Right atrium auricular region (tissue), 2 donors: ENCODE results near the gene DUS4L. TPM values are rescaled to one million over a fixed set of nuclear protein-coding genes. Genes with fewer than 3 reads are reported as not detected.

Source experiments
- DNase-seq: peaks from one replicate; pipeline ENCODE4 v3.0.0-alpha.2; 2019; ENCODE audit warnings: low spot score
- H3K27ac ChIP-seq, 2 donors: fragments of 200-600 bp; sonication (generic); 1 replicate in 1 of 2; 2 replicates in 1 of 2; pipeline ENCODE4 v1.5.1; 2016 to 2019
- H3K27me3 ChIP-seq, 2 donors: fragments of 200-600 bp; sonication (generic); one replicate each; pipeline versions ENCODE4 v1.5.1 to v1.6.0; 2017 to 2019
- H3K36me3 ChIP-seq: fragments of 200-600 bp; sonication (generic); one replicate; pipeline ENCODE4 v1.5.1; 2016
- H3K4me1 ChIP-seq, 2 donors: fragments of 200-600 bp; sonication (generic); one replicate each; pipeline versions ENCODE4 v1.5.1 to v1.6.0; 2017 to 2019
- H3K4me3 ChIP-seq, 2 donors: fragments of 200-600 bp; sonication (generic); 1 replicate in 1 of 2; 2 replicates in 1 of 2; pipeline ENCODE4 v1.5.1; 2017 to 2019; ENCODE audit warnings: mild to moderate bottlenecking in 1 of 2, moderate library complexity in 1 of 2
- H3K9me3 ChIP-seq, 2 donors: fragments of 200-600 bp; sonication (generic); one replicate each; pipeline ENCODE4 v1.5.1; 2019
- total RNA-seq, 2 donors: library from RNA; depleted of rRNA; stranded (reverse); fragments of >200 nt; gene quantifications; one replicate each; pipeline ENCODE4 v1.1.0, GENCODE V29; 2016
- TF ChIP-seq, protein P1 (sequence below), 2 donors: fragments of 200-600 bp; sonication (generic); IDR thresholded peaks; one replicate each; pipeline ENCODE4 v1.5.1; 2019; ENCODE audit warnings: antibody characterized with exemption in 2 of 2

DUS4L gene
- total RNA-seq, 2 donors from 2014 or later = 5.0 to 7.2 TPM

DNA sequence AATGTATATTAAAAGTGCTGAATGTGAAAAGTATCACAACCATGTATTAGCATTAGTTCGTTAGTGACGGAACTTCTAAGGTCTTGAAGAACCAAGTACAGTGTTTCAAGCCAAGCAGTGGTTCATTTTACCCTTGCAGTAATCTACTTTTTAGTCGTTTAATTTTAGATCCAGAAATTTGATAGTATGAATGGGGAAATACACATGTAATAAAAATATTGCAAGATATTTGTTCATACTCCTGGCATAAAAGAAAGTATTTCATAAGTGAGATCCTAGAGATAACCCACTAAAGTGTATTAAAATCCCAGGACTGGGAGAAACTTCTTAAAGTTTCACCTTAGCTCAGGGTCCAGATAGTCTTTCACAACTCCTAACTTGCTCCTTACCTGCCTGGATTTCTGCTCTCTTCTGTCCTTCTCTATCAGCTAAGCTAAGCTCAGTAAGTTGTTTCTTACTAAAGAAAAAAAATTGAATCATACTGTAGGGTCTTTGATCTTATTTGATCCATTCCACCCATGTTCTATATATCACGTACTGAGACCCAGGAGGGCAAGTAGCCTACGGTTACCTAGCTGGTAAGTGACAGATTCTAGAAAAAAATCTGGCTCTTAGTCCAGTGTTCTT lies 17.7 kb downstream of the DUS4L start:
- H3K9me3 ChIP-seq = no peaks in the 10 kb centered on the region
- no peaks in the 10 kb centered on the region for H3K27me3 ChIP-seq
- peak overlapping the region; percentile 80 to 92 for H3K4me3 ChIP-seq
- peaks cover 0 to 21% of the 10 kb centered on the region in 2 donors for H3K4me1 ChIP-seq
- TF ChIP-seq, protein P1, sequence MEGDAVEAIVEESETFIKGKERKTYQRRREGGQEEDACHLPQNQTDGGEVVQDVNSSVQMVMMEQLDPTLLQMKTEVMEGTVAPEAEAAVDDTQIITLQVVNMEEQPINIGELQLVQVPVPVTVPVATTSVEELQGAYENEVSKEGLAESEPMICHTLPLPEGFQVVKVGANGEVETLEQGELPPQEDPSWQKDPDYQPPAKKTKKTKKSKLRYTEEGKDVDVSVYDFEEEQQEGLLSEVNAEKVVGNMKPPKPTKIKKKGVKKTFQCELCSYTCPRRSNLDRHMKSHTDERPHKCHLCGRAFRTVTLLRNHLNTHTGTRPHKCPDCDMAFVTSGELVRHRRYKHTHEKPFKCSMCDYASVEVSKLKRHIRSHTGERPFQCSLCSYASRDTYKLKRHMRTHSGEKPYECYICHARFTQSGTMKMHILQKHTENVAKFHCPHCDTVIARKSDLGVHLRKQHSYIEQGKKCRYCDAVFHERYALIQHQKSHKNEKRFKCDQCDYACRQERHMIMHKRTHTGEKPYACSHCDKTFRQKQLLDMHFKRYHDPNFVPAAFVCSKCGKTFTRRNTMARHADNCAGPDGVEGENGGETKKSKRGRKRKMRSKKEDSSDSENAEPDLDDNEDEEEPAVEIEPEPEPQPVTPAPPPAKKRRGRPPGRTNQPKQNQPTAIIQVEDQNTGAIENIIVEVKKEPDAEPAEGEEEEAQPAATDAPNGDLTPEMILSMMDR (IDR thresholded peaks at IDR 0.05) = no peak
- peak overlapping the region; percentile 97 to 98 for H3K27ac ChIP-seq
- DNase-seq = no peak
- H3K36me3 ChIP-seq = peaks cover 9% of the 10 kb centered on the region

DNA sequence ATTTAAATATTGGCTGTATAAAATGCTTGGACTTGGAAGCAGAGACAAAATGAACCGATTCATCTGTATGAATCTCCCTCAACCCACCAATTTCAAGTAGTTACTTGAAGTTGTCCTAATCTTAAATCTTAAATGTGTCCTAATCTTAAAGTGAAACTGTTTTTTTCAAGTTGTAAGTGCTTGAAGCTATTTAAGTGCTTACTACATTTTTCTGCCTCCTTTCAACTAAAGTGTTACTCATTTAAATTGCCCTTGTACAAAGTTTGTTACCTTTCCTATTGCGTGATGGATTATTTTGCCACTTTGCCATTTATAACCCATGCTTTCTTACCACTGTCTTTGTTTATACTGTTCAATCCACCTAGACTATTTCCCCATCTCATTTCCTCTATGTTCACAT lies 19.1 kb downstream of the DUS4L start:
- Histone ChIP-seq H3K4me1 (peaks cover 0 to 21% of the 10 kb centered on the region in 2 donors), H3K36me3 (peaks cover 9% of the 10 kb centered on the region), H3K27me3 (no peaks in the 10 kb centered on the region), H3K4me3 (no peak overlapping the region), H3K9me3 (no peaks in the 10 kb centered on the region), H3K27ac (no peak overlapping the region)
- TF ChIP-seq, protein P1 (IDR thresholded peaks at IDR 0.05) = no peak
- DNase-seq = no peak

DNA sequence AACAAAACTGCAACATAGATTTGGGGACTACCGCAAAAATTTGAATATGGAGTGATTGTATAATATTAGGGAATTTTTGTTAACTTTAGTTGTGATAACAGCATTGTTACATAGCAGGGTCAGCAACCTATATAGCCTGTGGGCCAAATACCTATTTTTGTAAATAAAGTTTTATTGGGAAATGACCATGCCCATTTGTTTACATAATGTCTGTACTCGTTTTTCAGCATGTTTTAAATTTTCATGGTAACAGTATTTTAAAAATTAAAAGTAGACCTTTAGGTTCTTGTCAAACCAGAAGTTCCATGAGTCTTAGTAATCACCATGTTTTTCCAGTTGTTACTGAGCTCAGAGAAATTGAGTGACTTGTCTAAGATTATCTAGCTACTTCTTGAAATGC lies 20.9 kb downstream of the DUS4L start:
- TF ChIP-seq, protein P1 (IDR thresholded peaks at IDR 0.05) = no peak
- H3K9me3 ChIP-seq = no peaks in the 10 kb centered on the region
- no peak overlapping the region for H3K4me3 ChIP-seq
- no peak for DNase-seq
- H3K4me1 ChIP-seq = peaks cover 0 to 14% of the 10 kb centered on the region in 2 donors
- H3K27me3 ChIP-seq = no peaks in the 10 kb centered on the region
- H3K36me3 ChIP-seq = peaks cover 9% of the 10 kb centered on the region
- H3K27ac ChIP-seq = no peak overlapping the region

DNA sequence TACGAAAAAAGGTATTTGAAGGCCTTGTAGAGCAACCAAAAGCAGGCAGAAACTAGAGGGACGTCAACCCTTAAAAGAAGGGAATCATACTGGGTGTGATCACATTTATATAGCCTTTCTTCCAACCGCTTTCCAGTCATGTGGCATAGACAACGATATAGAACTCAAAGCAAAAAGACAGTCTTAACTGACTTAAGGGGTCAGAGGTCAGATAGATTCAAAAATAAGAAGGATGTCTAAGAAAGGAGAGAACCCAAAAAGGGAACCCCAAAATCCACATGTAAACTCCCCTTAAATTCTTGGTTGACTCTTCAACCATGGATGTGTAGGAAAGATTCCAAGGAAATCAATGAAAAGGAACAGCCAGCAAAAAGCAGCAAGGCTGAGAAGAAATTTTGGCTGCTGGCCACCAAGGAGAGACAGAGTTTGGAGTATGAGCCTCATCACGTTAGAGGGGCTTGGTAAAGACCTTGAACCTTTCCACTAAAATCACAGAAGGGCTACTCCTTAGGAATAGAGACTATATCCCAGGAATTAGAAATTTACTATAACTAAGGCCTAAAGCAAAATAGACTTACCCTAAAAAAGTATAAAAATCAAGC lies 24.9 kb downstream of the DUS4L start:
- Histone ChIP-seq H3K36me3 (peaks cover 9% of the 10 kb centered on the region), H3K4me3 (no peak overlapping the region), H3K27me3 (no peaks in the 10 kb centered on the region), H3K9me3 (no peaks in the 10 kb centered on the region), H3K4me1 (no peaks in the 10 kb centered on the region), H3K27ac (no peak overlapping the region)
- no peak for DNase-seq
- TF ChIP-seq, protein P1 (IDR thresholded peaks at IDR 0.05) = no peak

DNA sequence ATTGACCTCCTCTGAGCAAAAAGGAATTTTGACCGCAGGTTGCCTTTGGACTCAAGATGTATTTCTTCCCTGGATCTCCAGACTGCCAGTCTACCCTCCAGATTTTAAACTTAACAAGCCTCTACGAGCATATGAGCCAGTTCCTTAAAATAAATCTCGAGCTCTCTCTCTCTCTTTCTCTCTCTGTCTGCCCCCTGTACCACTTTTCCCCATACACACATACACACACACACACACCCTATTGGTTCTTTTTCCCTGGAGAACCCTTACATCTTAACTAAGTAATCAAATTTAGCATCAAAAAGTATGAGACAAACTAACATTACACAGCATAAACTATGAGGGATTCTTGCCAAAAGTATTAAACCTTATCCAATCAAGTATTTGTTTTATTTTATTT lies 27.6 kb downstream of the DUS4L start:
- Histone ChIP-seq H3K4me3 (no peak overlapping the region), H3K36me3 (peaks cover 16% of the 10 kb centered on the region), H3K4me1 (peaks cover 0 to 9% of the 10 kb centered on the region in 2 donors), H3K27me3 (no peaks in the 10 kb centered on the region), H3K27ac (peak overlapping the region; percentile 12 to 31), H3K9me3 (no peaks in the 10 kb centered on the region)
- DNase-seq = no peak
- TF ChIP-seq, protein P1 (IDR thresholded peaks at IDR 0.05) = no peak
